SKM-1 (cell line): ENCODE results near the gene BCAP31.
A peak's percentile ranks its signal among the peaks of the same experiment; 100 is the strongest.

Experiments
- DNase-seq: peaks from one replicate; lab custom pipeline; 2025; ENCODE audit not compliant: unreplicated experiment; lab: John Stamatoyannopoulos, UW

BCAP31 gene

GRCh38 chrX:153724252-153725038, at the start of gene BCAP31, which contains the start of gene ABCD1:
Gene BCAP31, minus strand, starts transcription at chrX:153724387. Its CDS starts 1,143 bp downstream, at chrX:153723244.
Gene ABCD1, plus strand, starts transcription at chrX:153724856. Its CDS starts 411 bp downstream, at chrX:153725267.
- DNase-seq = peak; percentile 62

DNA sequence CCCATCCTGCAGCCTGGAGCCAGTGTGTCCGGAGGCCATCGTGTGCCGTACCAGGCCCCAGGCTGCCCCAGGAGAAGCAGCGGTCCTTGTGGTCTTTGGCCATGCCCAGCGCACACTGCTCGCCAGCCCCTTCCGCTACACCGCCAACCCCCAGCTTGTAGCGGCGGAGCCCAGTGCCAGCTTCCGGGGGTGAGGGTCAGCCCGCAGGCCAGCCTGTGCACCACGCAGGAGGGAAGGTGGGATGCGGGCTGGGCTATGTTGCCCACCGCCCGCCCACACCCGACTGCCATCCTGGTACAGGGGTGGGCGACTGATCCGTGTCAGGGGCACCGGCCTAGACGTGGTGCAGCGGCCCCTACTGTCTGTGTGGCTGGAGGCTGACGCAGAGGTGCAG, 49.0 kb upstream of the BCAP31 start:
- no peak for DNase-seq

DNA sequence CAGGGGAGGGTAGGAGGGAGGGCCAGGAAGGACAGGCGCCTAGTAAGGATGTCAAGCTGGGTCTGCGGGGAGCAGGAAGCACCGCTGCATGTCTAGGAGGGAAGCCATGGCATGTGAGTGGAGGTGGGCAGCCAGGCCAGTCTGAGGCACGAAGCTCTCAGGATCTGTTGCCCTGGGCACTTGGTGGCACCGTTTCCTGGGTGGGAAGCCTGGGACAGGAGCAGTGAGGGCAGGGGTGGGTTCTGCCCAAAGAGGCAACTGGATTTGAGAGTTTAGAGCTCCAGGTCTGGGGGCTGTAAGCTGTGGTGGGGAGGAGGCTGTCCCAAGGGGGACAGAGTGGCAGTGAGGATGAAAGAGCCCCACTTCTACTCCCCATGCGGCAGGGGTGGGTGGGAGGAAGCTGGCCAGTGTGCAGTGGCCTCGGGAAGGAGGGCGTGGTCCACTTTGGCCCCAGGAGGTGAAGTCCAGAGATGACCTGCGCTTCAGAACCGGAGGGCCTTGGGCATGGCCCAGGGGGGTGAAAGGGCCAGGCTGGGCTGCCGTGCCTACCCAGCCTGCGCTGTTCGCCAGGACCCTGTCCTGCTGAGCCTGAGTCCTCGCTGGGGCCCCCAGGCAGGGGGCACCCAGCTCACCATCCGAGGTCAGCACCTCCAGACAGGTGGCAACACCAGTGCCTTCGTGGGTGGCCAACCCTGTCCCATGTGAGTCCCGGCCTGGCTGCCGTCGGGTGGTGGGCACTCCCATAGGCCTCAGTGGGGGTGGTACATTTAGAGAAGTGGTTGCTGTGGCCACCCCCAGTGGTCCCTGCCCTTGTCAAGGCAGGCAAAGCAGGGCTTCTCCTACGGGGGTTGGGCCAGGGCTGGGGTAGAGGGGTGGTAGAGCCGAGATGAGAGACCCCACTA, 48.4 kb upstream of the BCAP31 start:
- no peak for DNase-seq

GRCh38 chrX:153771415-153772315, 47.5 kb upstream of the BCAP31 start:
- DNase-seq = no peak

GRCh38 chrX:153770601-153771414, 46.6 kb upstream of the BCAP31 start:
- DNase-seq = no peak

- DNase-seq = no peak
Observed at GRCh38 chrX:153769865-153770600, 45.8 kb upstream of the BCAP31 start.

- DNase-seq = no peak
Observed at GRCh38 chrX:153769158-153769864, 45.1 kb upstream of the BCAP31 start.

DNA sequence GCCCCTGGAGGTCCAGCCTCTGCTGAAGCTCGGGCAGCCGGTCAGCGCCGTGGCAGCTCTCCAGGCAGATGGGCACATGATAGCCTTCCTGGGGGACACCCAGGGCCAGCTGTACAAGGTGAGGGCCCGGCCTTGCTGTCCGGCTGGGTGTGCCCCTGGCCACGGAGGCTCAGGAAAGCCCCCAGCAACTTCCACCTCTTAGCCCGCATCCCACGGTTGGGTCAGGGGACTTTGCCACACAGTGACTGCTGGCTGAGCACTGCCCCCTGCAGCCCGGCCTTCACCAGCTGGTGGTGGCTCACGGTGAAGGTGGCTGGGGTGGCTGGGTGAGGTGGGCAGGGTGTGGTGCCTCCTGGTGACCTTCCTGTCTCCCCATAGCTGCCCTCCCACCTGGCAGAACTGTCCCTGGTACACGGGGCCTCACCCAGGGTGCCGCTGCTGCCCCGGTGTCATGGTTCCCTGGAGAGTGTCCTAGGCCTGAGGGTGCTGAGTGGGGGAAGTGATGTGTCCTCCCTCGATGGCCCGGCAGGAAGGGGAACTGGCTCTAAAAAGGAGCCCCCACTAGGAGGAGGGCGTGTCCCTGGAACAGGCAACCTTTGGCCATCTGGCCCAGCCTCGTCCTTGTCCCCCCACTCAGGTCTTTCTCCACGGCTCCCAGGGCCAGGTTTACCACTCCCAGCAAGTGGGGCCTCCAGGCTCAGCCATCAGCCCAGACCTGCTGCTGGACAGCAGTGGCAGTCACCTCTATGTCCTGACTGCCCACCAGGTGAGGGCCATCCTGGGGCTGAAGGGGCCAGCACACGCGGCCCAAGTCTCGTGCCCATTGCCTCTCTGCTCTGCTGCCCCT, 44.3 kb upstream of the BCAP31 start:
- DNase-seq = no peak

DNA sequence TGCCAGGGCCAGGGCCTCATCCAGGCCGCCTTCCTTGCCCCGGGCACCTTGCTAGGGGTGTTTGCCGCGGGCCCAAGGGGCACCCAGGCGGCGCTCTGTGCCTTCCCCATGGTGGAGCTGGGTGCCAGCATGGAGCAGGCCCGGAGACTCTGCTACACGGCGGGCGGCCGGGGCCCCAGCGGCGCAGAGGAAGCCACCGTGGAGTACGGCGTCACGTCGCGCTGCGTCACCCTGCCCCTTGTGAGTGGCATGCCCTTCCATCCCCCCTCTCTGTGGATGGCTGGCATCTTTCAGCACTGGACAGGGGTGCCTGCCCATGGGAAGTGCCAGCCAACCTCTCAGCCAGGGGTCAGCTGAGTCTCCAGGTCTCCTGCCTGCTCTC, 43.5 kb upstream of the BCAP31 start:
- DNase-seq = no peak

DNA sequence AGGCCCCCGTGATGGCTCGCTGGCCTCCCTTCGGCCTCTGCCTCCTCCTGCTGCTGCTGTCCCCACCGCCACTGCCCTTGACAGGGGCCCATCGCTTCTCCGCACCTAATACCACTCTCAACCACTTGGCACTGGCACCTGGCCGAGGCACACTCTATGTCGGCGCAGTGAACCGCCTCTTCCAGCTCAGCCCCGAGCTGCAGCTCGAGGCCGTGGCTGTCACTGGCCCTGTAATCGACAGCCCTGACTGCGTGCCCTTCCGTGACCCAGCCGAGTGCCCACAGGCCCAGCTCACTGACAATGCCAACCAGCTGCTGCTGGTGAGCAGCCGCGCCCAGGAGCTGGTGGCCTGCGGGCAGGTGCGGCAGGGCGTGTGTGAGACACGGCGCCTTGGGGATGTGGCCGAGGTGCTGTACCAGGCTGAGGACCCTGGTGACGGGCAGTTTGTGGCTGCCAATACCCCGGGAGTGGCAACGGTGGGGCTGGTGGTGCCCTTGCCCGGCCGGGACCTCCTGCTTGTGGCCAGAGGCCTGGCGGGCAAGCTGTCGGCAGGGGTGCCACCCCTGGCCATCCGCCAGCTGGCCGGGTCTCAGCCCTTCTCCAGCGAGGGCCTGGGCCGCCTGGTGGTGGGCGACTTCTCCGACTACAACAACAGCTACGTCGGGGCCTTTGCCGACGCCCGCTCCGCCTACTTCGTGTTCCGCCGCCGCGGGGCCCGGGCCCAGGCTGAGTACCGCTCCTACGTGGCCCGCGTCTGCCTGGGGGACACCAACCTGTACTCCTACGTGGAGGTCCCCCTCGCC, 42.9 kb upstream of the BCAP31 start:
- no peak for DNase-seq

GRCh38 chrX:153766098-153766817, 42.1 kb upstream of the BCAP31 start:
- no peak for DNase-seq

DNA sequence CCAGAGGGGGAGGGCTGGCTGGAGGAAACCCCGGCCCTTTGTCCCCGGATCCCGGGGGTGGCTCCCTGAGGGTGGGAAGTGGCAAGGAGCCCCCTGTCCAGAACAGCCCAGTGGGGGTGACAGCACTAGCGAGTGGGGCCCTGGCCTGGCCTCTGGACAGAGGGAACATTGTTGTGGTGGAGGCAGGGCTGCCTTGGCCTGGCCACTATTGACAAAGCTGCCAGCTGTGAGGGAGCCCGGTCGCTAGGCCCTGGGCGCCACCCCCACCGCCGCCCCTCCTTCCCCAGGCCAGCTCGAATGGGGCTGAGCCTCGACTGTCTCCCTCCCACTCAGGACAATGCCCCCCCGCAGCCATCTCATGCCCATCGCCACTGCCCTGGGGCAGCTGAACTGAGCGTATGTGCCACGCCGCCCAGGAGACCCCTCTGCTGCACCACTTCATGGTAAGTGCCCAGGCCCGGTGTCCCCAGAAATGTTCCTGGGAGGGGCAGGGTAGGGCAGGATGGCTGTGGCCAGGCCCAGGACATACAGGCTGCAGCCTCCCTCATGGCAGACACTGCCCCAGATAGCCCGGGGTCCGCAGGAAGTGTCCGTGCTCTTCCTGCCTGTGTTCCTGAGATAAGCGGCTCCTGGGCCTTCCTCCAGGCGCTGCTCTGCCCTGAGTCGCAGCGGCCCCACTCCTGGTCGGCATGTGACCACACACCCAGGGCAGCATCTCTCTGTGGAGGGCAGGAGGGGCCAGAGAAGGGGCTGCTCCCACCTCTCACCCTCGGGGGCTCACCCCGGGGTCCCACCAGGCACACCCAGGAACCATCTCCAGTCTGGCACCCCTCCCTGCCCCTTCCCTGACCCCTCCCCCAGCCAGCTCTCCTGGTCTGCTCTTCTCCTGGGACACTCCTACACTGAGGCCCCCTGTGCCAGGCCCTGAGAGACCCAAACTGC, 41.2 kb upstream of the BCAP31 start:
- DNase-seq = no peak

GRCh38 chrX:153764786-153765137, 40.6 kb upstream of the BCAP31 start:
- DNase-seq = no peak

GRCh38 chrX:153763989-153764755, 40.0 kb upstream of the BCAP31 start, which contains the start of gene PLXNB3:
Gene PLXNB3, plus strand, starts transcription at chrX:153764249. Its CDS starts 1,287 bp downstream, at chrX:153765536.
- peak; percentile 2 for DNase-seq
